Tibial nerve (tissue), 4 donors: ENCODE results near the gene CASZ1. TPM values are rescaled to one million over a fixed set of nuclear protein-coding genes. Genes with fewer than 3 reads are reported as not detected.

ENCODE experiments used
- DNase-seq, 2 donors: peaks; one replicate each; pipeline ENCODE4 v3.0.0-alpha.2; 2019; ENCODE audit warnings: low spot score in 2 of 2
- H3K27ac ChIP-seq, 4 donors: fragments of 200-600 bp; sonication (generic) in 3 of 4; one replicate each; pipeline ENCODE4 v1.5.1; 2017 to 2019; ENCODE audit warnings: mild to moderate bottlenecking in 1 of 4
- H3K27me3 ChIP-seq, 2 donors: fragments of 200-600 bp; sonication (generic) in 1 of 2; one replicate each; pipeline versions ENCODE4 v1.5.1 to v1.6.0; 2017 to 2019
- H3K36me3 ChIP-seq, 3 donors: fragments of 200-600 bp; sonication (generic); one replicate each; pipeline ENCODE4 v1.5.1; 2018 to 2019
- H3K4me1 ChIP-seq, 4 donors: fragments of 200-600 bp; sonication (generic) in 3 of 4; one replicate each; pipeline ENCODE4 v1.5.1; 2017 to 2019
- H3K4me3 ChIP-seq, 4 donors: fragments of 200-600 bp; sonication (generic) in 3 of 4; one replicate each; pipeline ENCODE4 v1.5.1; 2017 to 2019; ENCODE audit warnings: mild to moderate bottlenecking in 1 of 4, moderate library complexity in 1 of 4
- H3K9me3 ChIP-seq, 4 donors: fragments of 200-600 bp; sonication (generic) in 3 of 4; one replicate each; pipeline ENCODE4 v1.5.1; 2017 to 2019
- EP300 ChIP-seq, 2 donors: sonication (generic); formaldehyde crosslinking; IDR thresholded peaks; one replicate each; pipeline ENCODE4 v1.6.1; 2017; ENCODE audit warnings: antibody characterized with exemption in 2 of 2, mild to moderate bottlenecking in 1 of 2
- POLR2A ChIP-seq, 2 donors: fragments of 450-650 bp; IDR thresholded peaks; one replicate each; pipeline ENCODE4 v1.6.1; 2017; ENCODE audit warnings: antibody characterized with exemption in 2 of 2, mild to moderate bottlenecking in 2 of 2, moderate library complexity in 2 of 2
- WGBS, 2 donors: methylation state at CpG; one replicate each; pipeline ENCODE4 v1.1.5; 2018; 5-methylcytosine and 5-hydroxymethylcytosine counted together
- total RNA-seq, 4 donors: library from RNA; depleted of rRNA; stranded (reverse); fragments of >200 nt; gene quantifications; one replicate each; pipeline ENCODE4 v1.1.0, GENCODE V29; 2016
- TF ChIP-seq, protein P1 (sequence below), 5 experiments: fragments of 200-600 bp in 3 of 5; fragments of 450-650 bp in 2 of 5; sonication (generic) in 3 of 5; IDR thresholded peaks; one replicate each; pipeline ENCODE4 v1.5.1; 2016 to 2019; ENCODE audit warnings: antibody characterized with exemption in 5 of 5, mild to moderate bottlenecking in 3 of 5, moderate library complexity in 2 of 5

Gene CASZ1
- total RNA-seq, 4 donors from 2014 or later = 1.7 to 7.5 (median 5.1) TPM

- 89 to 90% methylated on average over 3 to 4 of the region's 4 CpGs for WGBS, 2 donors
- H3K27ac ChIP-seq = no peak overlapping the region
- TF ChIP-seq EP300 (IDR thresholded peaks at IDR 0.05) (no peak), POLR2A (IDR thresholded peaks at IDR 0.05) (no peak)
- TF ChIP-seq, protein P1, sequence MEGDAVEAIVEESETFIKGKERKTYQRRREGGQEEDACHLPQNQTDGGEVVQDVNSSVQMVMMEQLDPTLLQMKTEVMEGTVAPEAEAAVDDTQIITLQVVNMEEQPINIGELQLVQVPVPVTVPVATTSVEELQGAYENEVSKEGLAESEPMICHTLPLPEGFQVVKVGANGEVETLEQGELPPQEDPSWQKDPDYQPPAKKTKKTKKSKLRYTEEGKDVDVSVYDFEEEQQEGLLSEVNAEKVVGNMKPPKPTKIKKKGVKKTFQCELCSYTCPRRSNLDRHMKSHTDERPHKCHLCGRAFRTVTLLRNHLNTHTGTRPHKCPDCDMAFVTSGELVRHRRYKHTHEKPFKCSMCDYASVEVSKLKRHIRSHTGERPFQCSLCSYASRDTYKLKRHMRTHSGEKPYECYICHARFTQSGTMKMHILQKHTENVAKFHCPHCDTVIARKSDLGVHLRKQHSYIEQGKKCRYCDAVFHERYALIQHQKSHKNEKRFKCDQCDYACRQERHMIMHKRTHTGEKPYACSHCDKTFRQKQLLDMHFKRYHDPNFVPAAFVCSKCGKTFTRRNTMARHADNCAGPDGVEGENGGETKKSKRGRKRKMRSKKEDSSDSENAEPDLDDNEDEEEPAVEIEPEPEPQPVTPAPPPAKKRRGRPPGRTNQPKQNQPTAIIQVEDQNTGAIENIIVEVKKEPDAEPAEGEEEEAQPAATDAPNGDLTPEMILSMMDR (IDR thresholded peaks at IDR 0.05) = no peak
Observed at GRCh38 chr1:10723317-10723716, 73.1 kb downstream of the CASZ1 start.

GRCh38 chr1:10722803-10723202, 73.6 kb downstream of the CASZ1 start:
- no peak for DNase-seq
- Histone ChIP-seq H3K4me1 (peaks cover 0 to 7% (median 0%) of the 10 kb centered on the region in 4 donors), H3K27me3 (peaks cover 0 to 61% of the 10 kb centered on the region in 2 donors), H3K4me3 (no peak overlapping the region), H3K9me3 (no peaks in the 10 kb centered on the region), H3K36me3 (no peaks in the 10 kb centered on the region), H3K27ac (no peak overlapping the region)
- WGBS, 2 donors = 84 to 88% methylated on average over 14 to 16 of the region's 16 CpGs
- TF ChIP-seq, protein P1 (IDR thresholded peaks at IDR 0.05) = no peak
- TF ChIP-seq POLR2A (IDR thresholded peaks at IDR 0.05) = no peak
- TF ChIP-seq EP300 (IDR thresholded peaks at IDR 0.05) = no peak

More at GRCh38 chr1:10723317-10723716, 73.1 kb downstream of the CASZ1 start:
- Histone ChIP-seq H3K9me3 (no peaks in the 10 kb centered on the region), H3K27me3 (peaks cover 0 to 56% of the 10 kb centered on the region in 2 donors), H3K4me3 (no peak overlapping the region), H3K36me3 (no peaks in the 10 kb centered on the region), H3K4me1 (peaks cover 0 to 7% (median 0%) of the 10 kb centered on the region in 4 donors)
- no peak for DNase-seq

DNA sequence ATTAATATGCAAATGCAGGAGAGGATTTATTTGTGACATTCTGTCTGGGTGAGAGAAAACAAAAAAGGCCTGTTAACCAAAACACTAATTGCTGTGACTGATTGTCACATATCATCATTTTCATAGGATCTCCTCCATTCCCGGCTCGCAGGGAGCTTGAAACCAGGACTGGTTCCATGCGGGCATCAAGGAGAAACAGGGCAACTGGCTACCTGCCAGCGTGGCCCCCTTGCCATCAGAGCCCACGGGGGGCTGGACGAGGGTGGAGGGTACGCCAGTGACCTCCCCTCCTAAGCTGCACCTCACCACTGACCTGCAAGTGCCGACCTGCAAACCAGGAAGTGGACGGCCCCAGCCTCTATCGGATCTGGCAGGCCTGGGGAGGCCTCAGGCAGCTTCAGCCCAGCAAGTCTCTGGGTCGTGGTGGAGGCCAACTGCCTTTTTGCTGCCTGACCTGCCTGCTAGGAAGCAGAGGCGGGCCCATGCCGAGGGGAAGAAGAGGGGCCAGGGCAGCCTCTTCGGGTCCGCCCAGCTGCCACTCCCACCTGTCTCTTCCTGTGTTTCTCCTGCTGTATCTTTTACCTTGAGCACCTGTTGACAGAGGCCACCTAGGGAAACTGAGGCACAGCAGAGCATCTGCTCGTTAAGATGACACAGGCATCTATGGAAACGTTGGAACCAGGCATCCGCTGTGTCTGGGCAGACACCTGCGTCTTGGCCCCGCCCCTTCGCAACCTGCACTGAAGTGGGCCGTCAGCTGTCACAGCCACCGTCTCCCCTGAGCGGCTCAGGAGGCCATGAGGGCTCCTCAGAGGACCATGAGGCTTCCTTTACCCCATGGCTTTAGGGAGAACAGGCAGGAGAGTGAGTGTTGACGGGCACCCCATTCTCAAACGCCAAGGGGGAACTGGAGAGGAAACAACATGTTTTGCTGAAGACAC, 74.8 kb downstream of the CASZ1 start:
- WGBS, 2 donors = 52 to 64% methylated on average over 22 to 24 of the region's 26 CpGs
- peaks cover 0 to 64% of the 10 kb centered on the region in 2 donors for H3K27me3 ChIP-seq
- DNase-seq = no peak
- no peak overlapping the region for H3K4me3 ChIP-seq
- no peaks in the 10 kb centered on the region for H3K9me3 ChIP-seq
- TF ChIP-seq EP300 (IDR thresholded peaks at IDR 0.05) = no peak
- TF ChIP-seq, protein P1 (IDR thresholded peaks at IDR 0.05) = no peak
- TF ChIP-seq POLR2A (IDR thresholded peaks at IDR 0.05) = no peak
- H3K36me3 ChIP-seq = no peaks in the 10 kb centered on the region
- no peak overlapping the region for H3K27ac ChIP-seq
- peaks cover 0 to 19% (median 0%) of the 10 kb centered on the region in 4 donors for H3K4me1 ChIP-seq

DNA sequence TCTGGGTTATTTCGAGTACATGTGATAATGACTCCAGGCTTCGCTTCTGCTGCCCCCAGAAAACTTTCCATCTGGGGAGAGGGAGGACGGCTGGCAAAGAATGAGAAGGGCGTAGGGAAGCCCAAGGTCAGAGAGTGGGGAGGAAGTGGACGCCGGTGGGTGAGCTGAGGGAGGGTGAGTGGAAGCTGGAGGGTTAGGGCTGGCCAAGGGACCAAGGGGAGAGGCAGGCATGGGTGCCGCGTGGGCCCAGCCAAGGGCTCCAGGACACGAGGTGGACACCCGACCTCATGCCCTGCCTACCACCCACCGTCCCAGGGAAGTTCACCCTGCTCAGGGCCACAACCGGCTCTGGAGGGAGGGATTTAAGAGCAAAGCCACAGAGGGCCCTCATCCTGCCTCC, 75.8 kb downstream of the CASZ1 start:
- no peaks in the 10 kb centered on the region for H3K36me3 ChIP-seq
- no peak for TF ChIP-seq POLR2A (IDR thresholded peaks at IDR 0.05)
- TF ChIP-seq EP300 (IDR thresholded peaks at IDR 0.05) = no peak
- TF ChIP-seq, protein P1 (IDR thresholded peaks at IDR 0.05) = no peak
- 53 to 70% methylated on average over 12 of the region's 12 CpGs for WGBS, 2 donors
- no peak overlapping the region for H3K27ac ChIP-seq
- H3K27me3 ChIP-seq = peaks cover 0 to 65% of the 10 kb centered on the region in 2 donors
- DNase-seq = no peak
- H3K4me3 ChIP-seq = no peak overlapping the region
- peaks cover 0 to 19% (median 0%) of the 10 kb centered on the region in 4 donors for H3K4me1 ChIP-seq
- no peaks in the 10 kb centered on the region for H3K9me3 ChIP-seq

DNA sequence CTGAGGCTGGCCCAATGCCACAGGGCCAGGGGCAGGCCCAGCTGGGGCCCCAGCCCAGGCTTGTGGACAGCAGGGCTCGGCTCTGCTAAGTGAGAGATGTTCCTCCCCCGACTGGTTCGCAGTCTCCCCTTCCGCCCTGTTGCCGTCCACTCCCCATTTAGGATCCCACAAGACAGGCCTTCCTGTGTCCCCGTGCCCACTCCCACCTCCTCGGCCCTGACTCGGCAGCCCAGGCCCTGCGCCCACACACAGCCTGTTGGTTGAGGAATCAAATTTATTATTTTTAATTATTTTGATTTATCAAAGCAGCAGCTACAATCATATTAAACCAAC, 78.4 kb downstream of the CASZ1 start:
- no peak for TF ChIP-seq EP300 (IDR thresholded peaks at IDR 0.05)
- TF ChIP-seq, protein P1 (IDR thresholded peaks at IDR 0.05) = no peak
- TF ChIP-seq POLR2A (IDR thresholded peaks at IDR 0.05) = no peak
- no peak overlapping the region for H3K4me3 ChIP-seq
- peaks cover 0 to 12% (median 0%) of the 10 kb centered on the region in 4 donors for H3K4me1 ChIP-seq
- H3K27ac ChIP-seq = no peak overlapping the region
- WGBS, 2 donors = 69 to 78% methylated on average over 9 of the region's 9 CpGs
- H3K9me3 ChIP-seq = no peaks in the 10 kb centered on the region
- H3K36me3 ChIP-seq = no peaks in the 10 kb centered on the region
- DNase-seq = no peak
- peaks cover 0 to 82% of the 10 kb centered on the region in 2 donors for H3K27me3 ChIP-seq
